ENCODE results near the gene KLF5.
"Not testable (repeated sequence)": the region's sequence is repeated elsewhere in the genome, so short reads cannot be mapped to it uniquely, and the experiment has no call there.

The KLF5 gene

GRCh38 chr13:73058736-73059459 lies at the start of gene KLF5:
KLF5 (plus strand) TSS chr13:73059005; CDS start chr13:73059328, 323 bp downstream.
- DNase-seq, result peak; percentile 97 to 98

DNA sequence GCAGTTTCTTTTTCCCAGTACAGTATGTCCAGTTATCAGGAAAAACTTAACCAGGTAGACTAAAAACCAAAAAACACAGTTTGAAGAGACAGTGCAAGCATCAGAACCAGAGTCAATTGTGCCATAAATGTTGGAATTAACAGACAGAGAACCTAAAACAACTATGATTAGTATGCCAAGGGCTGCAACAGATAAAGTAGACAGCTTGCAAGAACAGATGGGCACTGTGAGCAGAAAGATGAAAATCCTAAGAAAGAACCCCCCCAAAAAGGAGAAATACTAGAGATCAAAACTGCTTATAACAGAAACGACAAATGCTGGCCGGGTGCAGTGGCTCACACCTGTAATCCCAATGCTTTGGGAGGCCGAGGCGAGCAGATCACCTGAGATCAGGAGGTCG lies 47.1 kb upstream of the KLF5 start:
- DNase-seq, result no peak

GRCh38 chr13:73015805-73016204 lies 43.0 kb upstream of the KLF5 start:
- no peak for DNase-seq

DNA sequence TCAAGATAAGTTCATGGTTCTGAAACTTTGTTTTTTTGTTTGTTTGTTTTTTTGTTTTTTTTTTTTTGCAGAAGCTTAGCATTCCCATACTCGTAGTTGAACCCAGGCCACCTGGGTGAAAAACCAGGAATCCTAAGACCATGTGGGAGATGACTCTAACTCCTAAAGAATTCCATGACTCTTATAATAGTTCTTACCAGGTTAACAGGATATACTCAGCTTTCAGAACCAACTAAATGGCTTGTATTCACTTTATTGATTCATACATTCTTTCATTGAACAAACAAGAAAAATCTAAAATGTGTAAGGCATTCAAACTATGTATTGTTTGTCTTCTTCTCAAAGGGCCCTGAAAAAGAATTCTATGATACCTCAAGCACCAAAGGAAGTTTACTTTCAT lies 40.5 kb upstream of the KLF5 start:
- no peak for DNase-seq

DNA sequence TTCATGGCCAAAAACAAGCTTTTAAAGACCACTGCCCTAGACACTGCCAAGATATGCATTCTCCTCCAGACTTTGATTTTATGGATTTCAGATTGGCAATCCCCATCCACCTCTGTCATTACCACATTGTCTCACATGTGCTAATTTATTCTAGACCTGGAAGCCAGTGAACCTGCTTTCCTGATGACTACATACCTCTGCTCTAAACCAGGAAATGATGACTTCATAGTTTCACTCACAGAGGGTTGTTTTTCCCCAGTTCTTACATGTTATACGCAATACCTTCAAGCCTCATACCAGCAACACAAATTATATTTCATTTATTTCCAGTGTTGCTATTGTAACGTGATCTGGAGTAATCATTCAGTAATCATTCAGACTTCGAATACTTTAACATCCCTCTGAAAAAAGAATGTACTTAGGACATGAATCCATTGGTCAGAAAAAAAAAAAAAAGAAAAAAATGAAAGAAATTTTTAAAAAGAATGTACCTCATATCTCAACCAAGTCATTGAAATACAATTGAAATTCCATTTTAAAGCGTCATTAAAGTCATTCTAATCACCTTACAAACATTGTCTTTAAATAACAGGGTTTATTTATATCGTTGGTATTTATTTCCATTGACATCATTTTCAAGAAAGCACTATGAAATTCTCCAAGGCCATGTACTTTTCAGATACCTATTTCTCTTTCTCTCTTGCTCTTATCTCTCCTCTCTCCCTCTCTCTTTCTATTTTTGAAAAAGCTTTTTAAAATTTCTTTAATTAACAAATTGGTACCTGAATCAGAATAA lies 33.4 kb upstream of the KLF5 start:
- no peak for DNase-seq

GRCh38 chr13:73034901-73035300 lies 23.9 kb upstream of the KLF5 start:
- no peak for DNase-seq

DNA sequence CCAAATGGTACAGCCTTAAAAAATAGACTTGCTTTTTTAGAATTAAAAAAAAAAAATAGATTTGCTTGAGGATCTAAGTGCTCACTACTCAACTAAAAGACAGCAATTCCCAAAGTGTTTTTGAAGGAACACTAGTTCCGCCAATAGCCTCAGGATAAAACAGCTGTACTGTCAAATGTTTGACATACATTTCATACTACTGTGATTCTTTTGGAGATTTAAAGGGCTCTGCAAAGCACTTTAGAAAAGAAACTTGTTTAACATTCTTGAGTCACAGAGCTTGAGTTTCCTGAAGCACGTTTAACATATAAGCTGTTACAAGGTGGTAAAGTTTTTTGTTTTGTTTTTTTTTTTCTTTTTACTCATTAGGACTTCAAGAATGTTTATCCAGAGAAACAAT lies 23.1 kb upstream of the KLF5 start:
- no peak for DNase-seq

DNA sequence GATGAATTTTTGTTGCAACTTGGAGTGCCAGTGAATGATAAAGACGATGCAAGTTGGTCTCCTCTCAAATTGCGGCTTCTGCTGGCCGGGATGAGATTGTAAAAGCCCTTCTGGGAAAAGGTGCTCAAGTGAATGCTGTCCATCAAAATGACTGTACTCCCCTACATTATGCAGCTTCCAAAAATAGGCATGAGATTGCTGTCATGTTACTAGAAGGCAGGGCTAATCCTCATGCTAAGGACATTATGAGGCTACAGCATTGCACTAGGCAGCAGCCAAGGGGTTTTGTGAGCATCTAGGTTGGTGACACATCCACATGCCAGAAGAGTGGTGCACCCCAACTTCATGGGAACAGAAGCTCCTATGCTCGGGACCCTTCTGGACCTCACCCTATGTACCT lies 22.2 kb upstream of the KLF5 start:
- no peak for DNase-seq

GRCh38 chr13:73038064-73038463 lies 20.7 kb upstream of the KLF5 start:
- no peak for DNase-seq

GRCh38 chr13:73039201-73040108 lies 19.4 kb upstream of the KLF5 start:
- no peak for DNase-seq

- no peak for DNase-seq
Observed at GRCh38 chr13:73040484-73040883, 18.3 kb upstream of the KLF5 start.

DNA sequence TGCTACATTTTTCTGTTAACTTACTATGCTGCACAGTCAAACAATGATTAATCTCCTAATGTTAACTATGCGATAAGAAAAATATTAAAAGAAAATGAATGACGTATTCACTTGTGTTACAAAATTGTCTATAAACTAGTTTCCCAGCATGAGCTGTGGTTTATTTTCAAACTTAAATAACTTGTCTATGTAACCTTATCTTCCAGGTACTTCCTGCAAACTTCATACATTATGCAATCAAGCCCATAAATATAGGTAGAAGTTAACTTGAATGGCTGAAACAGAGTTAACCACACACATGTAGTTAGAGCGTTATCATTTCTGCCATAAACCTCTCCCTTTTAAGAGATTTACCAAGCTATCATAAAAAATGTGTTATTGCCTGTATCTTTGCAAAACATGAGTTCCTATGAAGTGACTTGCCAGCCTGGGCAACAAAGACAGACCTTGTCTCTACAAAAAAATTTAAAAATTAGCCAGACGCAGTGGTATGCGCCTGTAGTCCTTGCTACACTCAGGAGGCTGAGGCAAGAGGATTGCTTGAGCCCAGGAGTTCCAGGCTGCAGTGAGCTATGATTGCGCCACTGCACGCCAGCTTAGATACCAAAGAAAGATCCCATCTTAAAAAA lies 17.7 kb upstream of the KLF5 start:
- DNase-seq, result no peak

GRCh38 chr13:73045031-73045430 lies 13.8 kb upstream of the KLF5 start:
- no peak for DNase-seq

- not testable (repeated sequence) for DNase-seq
Observed at GRCh38 chr13:73048615-73049014, 10.2 kb upstream of the KLF5 start.

- no peak for DNase-seq
Observed at GRCh38 chr13:73054712-73055111, 4.1 kb upstream of the KLF5 start.

- DNase-seq, result no peak
Observed at GRCh38 chr13:73055813-73056564, 2.8 kb upstream of the KLF5 start.

DNA sequence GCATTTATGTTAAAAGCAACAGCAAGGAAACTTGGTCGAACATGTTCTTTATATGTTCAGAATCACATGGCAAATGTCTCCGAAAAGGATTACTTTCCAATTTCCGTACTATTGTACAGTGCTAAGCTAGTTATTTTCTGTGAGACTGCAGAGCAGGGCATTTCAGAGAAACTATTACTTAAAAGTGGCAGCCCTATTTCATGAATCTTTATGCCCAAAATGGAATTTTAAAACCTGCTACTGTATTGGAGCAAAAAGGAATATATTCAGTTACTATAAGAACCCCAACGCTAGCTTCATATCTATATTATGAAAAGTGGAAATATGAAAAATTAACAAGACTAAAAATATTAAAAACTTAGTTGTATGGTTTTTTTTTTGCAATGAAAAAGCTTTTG lies 2.2 kb upstream of the KLF5 start:
- DNase-seq, result no peak

DNA sequence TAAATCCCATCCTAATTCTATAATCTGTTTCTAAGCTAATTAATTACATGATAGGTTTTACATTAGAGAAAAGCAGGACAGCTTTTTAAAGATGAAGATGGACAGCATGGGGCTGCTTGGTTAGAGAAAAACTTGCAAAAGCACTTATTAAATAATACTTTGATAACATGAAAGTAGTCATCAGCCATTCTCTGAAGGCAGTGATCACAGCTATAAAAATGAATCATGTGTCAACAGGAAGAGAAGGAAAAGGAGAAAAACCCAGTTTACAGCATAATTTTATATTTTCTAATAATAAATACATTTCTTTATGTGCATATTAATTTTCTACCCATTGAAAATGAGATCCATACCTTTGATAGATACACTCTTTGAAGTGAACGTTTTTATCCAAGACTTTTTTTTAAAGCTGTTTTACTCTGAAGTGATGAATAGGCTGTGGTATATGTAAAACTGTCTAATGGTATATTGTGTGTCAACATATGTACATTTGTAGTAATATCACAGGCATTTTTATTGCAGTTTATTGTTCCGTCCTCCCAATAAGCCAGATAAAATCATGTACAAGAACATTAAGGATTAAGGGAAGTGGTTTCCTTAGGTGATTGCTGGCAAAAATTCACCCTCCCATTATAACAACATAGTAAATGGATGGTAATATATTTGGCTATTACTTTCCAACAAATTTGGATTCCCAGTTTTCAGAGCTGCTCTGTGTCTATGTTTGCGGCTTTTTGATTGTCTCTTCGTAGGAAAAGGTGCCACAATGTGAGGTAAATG lies 1.3 kb upstream of the KLF5 start:
- DNase-seq, result no peak

GRCh38 chr13:73058064-73058313 lies 816 bp upstream of the KLF5 start:
- no peak for DNase-seq

GRCh38 chr13:73058432-73058735 lies 421 bp upstream of the KLF5 start:
- DNase-seq, result no peak

DNA sequence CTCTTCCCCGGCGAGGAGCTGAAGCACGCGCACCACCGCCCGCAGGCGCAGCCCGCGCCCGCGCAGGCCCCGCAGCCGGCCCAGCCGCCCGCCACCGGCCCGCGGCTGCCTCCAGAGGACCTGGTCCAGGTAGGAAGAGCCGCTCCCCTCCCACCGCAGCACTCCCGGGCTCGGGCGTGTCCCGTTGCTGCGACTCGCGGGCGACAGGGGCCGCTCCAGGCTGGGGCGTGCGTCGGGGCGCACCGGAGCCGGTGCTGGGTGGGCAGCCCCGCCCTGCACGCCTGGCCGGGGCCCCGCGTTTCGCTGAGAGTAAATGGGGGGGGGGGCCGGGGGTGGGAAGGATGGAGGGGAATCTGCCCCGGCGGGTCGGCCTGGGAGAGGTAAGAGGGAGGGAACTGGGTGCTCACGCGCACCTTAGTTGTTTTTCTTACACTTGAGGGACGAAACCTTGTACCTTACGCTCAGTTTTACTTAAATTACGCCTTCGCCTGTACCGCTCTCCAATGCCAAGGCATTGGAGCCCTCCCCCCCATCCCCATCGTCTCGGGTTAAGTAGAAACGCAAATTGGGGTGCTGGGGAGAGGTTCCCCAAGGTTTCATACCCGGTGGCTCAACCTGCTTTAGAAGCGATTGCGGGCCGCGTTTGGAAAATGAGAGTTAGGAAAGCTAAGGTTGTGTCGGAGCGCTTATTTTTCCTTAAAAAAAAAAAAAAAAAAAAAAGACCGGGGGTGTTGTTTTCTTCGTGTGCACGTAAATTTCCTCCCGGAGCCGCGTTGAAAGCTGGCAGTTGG lies 850 bp downstream of the KLF5 start:
- DNase-seq, result peak; percentile 59 to 70
